DOHH2 (cell line): ENCODE data around the gene INTS7.

ENCODE experiments used
- CTCF ChIP-seq: fragments of 200-600 bp; sonication (generic); IDR thresholded peaks from one replicate; pipeline ENCODE4 v1.5.1; 2014; ENCODE audit warnings: antibody characterized with exemption, mild to moderate bottlenecking, low read depth, low read length; ENCODE audit not compliant: poor library complexity, severe bottlenecking
- EZH2phosphoT487 ChIP-seq: fragments of 200-600 bp; sonication (generic); IDR thresholded peaks from 2 replicates; pipeline ENCODE4 v1.6.1; 2017; ENCODE audit warnings: borderline replicate concordance, mild to moderate bottlenecking, antibody characterized with exemption, low read length, moderate library complexity, mixed read lengths

GRCh38 chr1:212009561-212009960 is 25.8 kb downstream of the INTS7 start:
- TF ChIP-seq EZH2phosphoT487 (no peak), CTCF (no peak)
